PC-9 (cell line): Measurements from ENCODE around the gene VAT1. TPM values are rescaled to one million over a fixed set of nuclear protein-coding genes. Genes with fewer than 3 reads are reported as not detected.
A peak's percentile ranks its signal among the peaks of the same experiment; 100 is the strongest.

ENCODE experiments used
- BruUV-seq: library from RNA; stranded (reverse); fragments of 400-500 nt; replicated peaks from 2 replicates; lab custom pipeline; 2021; lab: Mats Ljungman, UMichigan
- CTCF ChIA-PET: fragments of 300-600 bp; sonication (Branson Sonifier 250); formaldehyde crosslinking; loops from one replicate; lab custom pipeline; 2022; ENCODE audit warnings: antibody characterized with exemption; lab: Charles Lee
- POLR2A ChIA-PET: fragments of 300-600 bp; sonication (Branson Sonifier 250); formaldehyde crosslinking; loops from one replicate; lab custom pipeline; 2022; ENCODE audit warnings: antibody characterized with exemption; ENCODE audit not compliant: unreplicated experiment; lab: Charles Lee
- DNase-seq, 2 experiments: peaks; one replicate each; pipeline versions ENCODE4 v3.0.0 to v3.0.0-alpha.2; 2015 to 2022; ENCODE audit warnings: mixed read lengths in 1 of 2
- H2AFZ ChIP-seq: fragments of 200-600 bp; sonication (generic); 2 replicates; pipeline ENCODE4 v1.8.1; 2017; ENCODE audit warnings: antibody characterized with exemption
- H3F3A ChIP-seq: fragments of 200-600 bp; sonication (generic); 2 replicates; pipeline ENCODE4 v1.8.1; 2017; ENCODE audit warnings: antibody characterized with exemption, mild to moderate bottlenecking, low read depth; ENCODE audit not compliant: insufficient read depth
- H3K27ac ChIP-seq: fragments of 200-600 bp; sonication (generic); 2 replicates; pipeline ENCODE4 v1.6.1; 2016; ENCODE audit warnings: mixed run types
- H3K27me3 ChIP-seq: fragments of 200-600 bp; sonication (generic); 2 replicates; pipeline ENCODE4 v1.6.1; 2016; ENCODE audit warnings: low read depth, mixed run types; ENCODE audit not compliant: insufficient read depth
- H3K36me3 ChIP-seq: fragments of 200-600 bp; sonication (generic); 2 replicates; pipeline ENCODE4 v1.6.1; 2016; ENCODE audit warnings: low read depth, mixed run types
- H3K4me1 ChIP-seq: fragments of 200-600 bp; sonication (generic); replicated peaks from 2 replicates; pipeline ENCODE4 v1.6.1; 2016; ENCODE audit warnings: mixed run types; ENCODE audit not compliant: insufficient read depth
- H3K4me2 ChIP-seq: fragments of 200-600 bp; sonication (generic); 2 replicates; pipeline ENCODE4 v1.6.1; 2017; ENCODE audit warnings: mixed run types
- H3K4me3 ChIP-seq: fragments of 200-600 bp; sonication (generic); 2 replicates; pipeline ENCODE4 v1.6.1; 2016; ENCODE audit warnings: mixed run types
- H3K79me2 ChIP-seq: fragments of 200-600 bp; sonication (generic); 2 replicates; pipeline ENCODE4 v1.6.1; 2017; ENCODE audit warnings: low read depth, mixed run types
- H3K9me2 ChIP-seq: fragments of 200-600 bp; sonication (generic); 2 replicates; pipeline ENCODE4 v1.8.1; 2017; ENCODE audit warnings: mild to moderate bottlenecking; ENCODE audit not compliant: insufficient read depth
- H3K9me3 ChIP-seq: fragments of 200-600 bp; sonication (generic); 2 replicates; pipeline ENCODE4 v1.8.1; 2016; ENCODE audit warnings: low read depth; ENCODE audit not compliant: insufficient read depth
- H4K20me1 ChIP-seq: fragments of 200-600 bp; sonication (generic); 2 replicates; pipeline ENCODE4 v1.8.1; 2017; ENCODE audit not compliant: insufficient read depth
- CTCF ChIP-seq: fragments of 200-600 bp; sonication (generic); conservative IDR thresholded peaks from 2 replicates; pipeline ENCODE4 v1.6.1; 2017; ENCODE audit warnings: mixed run types, antibody characterized with exemption, mild to moderate bottlenecking, moderate library complexity
- EZH2 ChIP-seq: fragments of 200-600 bp; sonication (generic); IDR thresholded peaks from 2 replicates; pipeline ENCODE4 v1.8.0; 2017; ENCODE audit warnings: antibody characterized with exemption, low read depth
- intact Hi-C: fragments of 100-400 bp; cut with micrococcal nuclease; formaldehyde crosslinking; loops from one replicate; pipeline ENCODE4 v1.10.0; 2022; ENCODE audit not compliant: unreplicated experiment
- total RNA-seq: library from RNA; stranded (reverse); gene quantifications from 2 replicates; pipeline ENCODE4 v1.2.3, GENCODE V29; 2021

The VAT1 gene
- total RNA-seq, 1 experiment from 2014 or later, result 220 TPM

- Histone ChIP-seq H3K4me3 (peak overlapping the region; percentile 95), H3K4me1 (peaks cover 21% of the 10 kb centered on the region), H3K79me2 (peaks cover 21% of the 10 kb centered on the region), H3K4me2 (peak overlapping the region; percentile 97), H4K20me1 (peaks cover 2% of the 10 kb centered on the region; the same call in 1 of the 2 replicates), H3K9me3 (no peaks in the 10 kb centered on the region), H3K27ac (peak overlapping the region; percentile 82), H3F3A (peaks cover 28% of the 10 kb centered on the region; the same call in 1 of the 2 replicates), H2AFZ (peak overlapping the region; percentile 97), H3K9me2 (no peaks in the 10 kb centered on the region), H3K27me3 (no peaks in the 10 kb centered on the region), H3K36me3 (peaks cover 11% of the 10 kb centered on the region)
- peak; percentile 68 to 84 for DNase-seq
- intact Hi-C loops, result loop anchor here (1.0 to 5.0 kb wide), 3 partner anchors 104 to 341 kb away; partner anchors contain the start of genes BRCA1 and NBR1
- CTCF ChIA-PET, result interaction anchor here (0.6 to 0.7 kb wide), 2 partner anchors 32 to 443 kb away, joined by 4 read pairs; no protein-coding TSS in a partner anchor
- POLR2A ChIA-PET, result interaction anchor here (0.6 to 0.9 kb wide), 6 partner anchors 15 to 598 kb away, joined by 3 to 11 read pairs (median 3); partner anchors contain the start of gene CAVIN1
- no peak for TF ChIP-seq EZH2
- no peak for TF ChIP-seq CTCF
- BruUV-seq, result TSS peak; percentile 27
Measured at GRCh38 chr17:43020789-43021740, 1.1 kb downstream of the VAT1 start.

GRCh38 chr17:43020030-43020621 is 2.1 kb downstream of the VAT1 start:
- no TSS peak for BruUV-seq

More at GRCh38 chr17:43020030-43020621, 2.1 kb downstream of the VAT1 start:
- intact Hi-C loops, result loop anchor here (2.0 to 5.0 kb wide), 2 partner anchors 151 to 342 kb away; partner anchors contain the start of gene NBR1
- TF ChIP-seq CTCF (no peak), EZH2 (no peak)
- Histone ChIP-seq H3K4me2 (peak overlapping the region; percentile 97), H3K4me3 (peak overlapping the region; percentile 95; the same call in 1 of the 2 replicates), H3K27me3 (no peaks in the 10 kb centered on the region), H3K9me2 (no peaks in the 10 kb centered on the region), H3K36me3 (peaks cover 14% of the 10 kb centered on the region), H3K4me1 (peaks cover 21% of the 10 kb centered on the region), H4K20me1 (peaks cover 2% of the 10 kb centered on the region; the same call in 1 of the 2 replicates), H3K79me2 (peaks cover 21% of the 10 kb centered on the region), H3K27ac (no peak overlapping the region), H3K9me3 (no peaks in the 10 kb centered on the region), H3F3A (peaks cover 28% of the 10 kb centered on the region; the same call in 1 of the 2 replicates), H2AFZ (no peak overlapping the region)
- CTCF ChIA-PET, result no interaction called here
- DNase-seq, result no peak
- POLR2A ChIA-PET, result interaction anchor here (0.6 to 0.7 kb wide), 2 partner anchors 341 to 597 kb away, joined by 3 to 4 read pairs; partner anchors contain the start of gene CAVIN1
